ENCODE measurements around the gene GAGE12G. TPM values are rescaled to one million over a fixed set of nuclear protein-coding genes. Genes with fewer than 3 reads are reported as not detected.
"Not testable (repeated sequence)": the region's sequence is repeated elsewhere in the genome, so short reads cannot be mapped to it uniquely, and the experiment has no call there.

GAGE12G gene, protein sequence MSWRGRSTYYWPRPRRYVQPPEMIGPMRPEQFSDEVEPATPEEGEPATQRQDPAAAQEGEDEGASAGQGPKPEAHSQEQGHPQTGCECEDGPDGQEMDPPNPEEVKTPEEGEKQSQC
- not detected for total RNA-seq
- long read RNA-seq = 0 reads

DNA sequence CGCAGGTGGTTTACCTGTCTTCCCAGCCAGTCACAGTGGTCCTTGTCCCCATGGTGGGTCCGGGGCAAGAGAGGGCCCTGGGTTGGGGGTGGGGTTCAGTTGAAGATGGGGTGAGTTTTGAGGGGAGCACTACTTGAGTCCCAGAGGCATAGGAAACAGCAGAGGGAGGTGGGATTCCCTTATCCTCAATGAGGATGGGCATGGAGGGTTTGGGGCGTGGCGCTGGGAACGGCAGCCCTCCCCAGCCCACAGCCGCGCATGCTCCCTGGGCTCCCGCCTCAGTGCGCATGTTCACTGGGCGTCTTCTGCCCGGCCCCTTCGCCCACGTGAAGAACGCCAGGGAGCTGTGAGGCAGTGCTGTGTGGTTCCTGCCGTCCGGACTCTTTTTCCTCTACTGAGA lies at the start of gene GAGE12G:
TSS of gene GAGE12G (plus strand) at position 301 of the 400 bp plus-strand sequence. CDS start 1,155 bp downstream, outside the sequence.
- DNase-seq; H3K4me1 ChIP-seq; intact Hi-C loops (cut with micrococcal nuclease): not testable (repeated sequence)

DNA sequence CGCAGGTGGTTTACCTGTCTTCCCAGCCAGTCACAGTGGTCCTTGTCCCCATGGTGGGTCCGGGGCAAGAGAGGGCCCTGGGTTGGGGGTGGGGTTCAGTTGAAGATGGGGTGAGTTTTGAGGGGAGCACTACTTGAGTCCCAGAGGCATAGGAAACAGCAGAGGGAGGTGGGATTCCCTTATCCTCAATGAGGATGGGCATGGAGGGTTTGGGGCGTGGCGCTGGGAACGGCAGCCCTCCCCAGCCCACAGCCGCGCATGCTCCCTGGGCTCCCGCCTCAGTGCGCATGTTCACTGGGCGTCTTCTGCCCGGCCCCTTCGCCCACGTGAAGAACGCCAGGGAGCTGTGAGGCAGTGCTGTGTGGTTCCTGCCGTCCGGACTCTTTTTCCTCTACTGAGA lies 38.3 kb upstream of the GAGE12G start, which contains the start of gene GAGE12C:
TSS of gene GAGE12C (plus strand) at position 301 of the 400 bp plus-strand sequence. CDS start 1,155 bp downstream, outside the sequence.
- H3K9me3 ChIP-seq (replicated peaks); intact Hi-C loops (cut with micrococcal nuclease); H3K4me3 ChIP-seq; H3K4me1 ChIP-seq; DNase-seq; H3K27me3 ChIP-seq (ENCODE audit: low read depth); H3K36me3 ChIP-seq; H3K27ac ChIP-seq (replicated peaks): not testable (repeated sequence)

More for the DNA sequence above, at the start of gene GAGE12G:
- not testable (repeated sequence) for H3K4me3 ChIP-seq; H3K36me3 ChIP-seq; H3K27ac ChIP-seq (replicated peaks); H3K9me3 ChIP-seq (replicated peaks); H3K27me3 ChIP-seq (ENCODE audit: low read depth)

DNA sequence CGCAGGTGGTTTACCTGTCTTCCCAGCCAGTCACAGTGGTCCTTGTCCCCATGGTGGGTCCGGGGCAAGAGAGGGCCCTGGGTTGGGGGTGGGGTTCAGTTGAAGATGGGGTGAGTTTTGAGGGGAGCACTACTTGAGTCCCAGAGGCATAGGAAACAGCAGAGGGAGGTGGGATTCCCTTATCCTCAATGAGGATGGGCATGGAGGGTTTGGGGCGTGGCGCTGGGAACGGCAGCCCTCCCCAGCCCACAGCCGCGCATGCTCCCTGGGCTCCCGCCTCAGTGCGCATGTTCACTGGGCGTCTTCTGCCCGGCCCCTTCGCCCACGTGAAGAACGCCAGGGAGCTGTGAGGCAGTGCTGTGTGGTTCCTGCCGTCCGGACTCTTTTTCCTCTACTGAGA lies 28.8 kb upstream of the GAGE12G start, which contains the start of gene GAGE12D:
TSS of gene GAGE12D (plus strand) at position 301 of the 400 bp plus-strand sequence. CDS start 1,155 bp downstream, outside the sequence.
- H3K27me3 ChIP-seq (ENCODE audit: low read depth); H3K4me1 ChIP-seq; DNase-seq; H3K9me3 ChIP-seq (replicated peaks); H3K27ac ChIP-seq (replicated peaks); intact Hi-C loops (cut with micrococcal nuclease); H3K36me3 ChIP-seq; H3K4me3 ChIP-seq: not testable (repeated sequence)

DNA sequence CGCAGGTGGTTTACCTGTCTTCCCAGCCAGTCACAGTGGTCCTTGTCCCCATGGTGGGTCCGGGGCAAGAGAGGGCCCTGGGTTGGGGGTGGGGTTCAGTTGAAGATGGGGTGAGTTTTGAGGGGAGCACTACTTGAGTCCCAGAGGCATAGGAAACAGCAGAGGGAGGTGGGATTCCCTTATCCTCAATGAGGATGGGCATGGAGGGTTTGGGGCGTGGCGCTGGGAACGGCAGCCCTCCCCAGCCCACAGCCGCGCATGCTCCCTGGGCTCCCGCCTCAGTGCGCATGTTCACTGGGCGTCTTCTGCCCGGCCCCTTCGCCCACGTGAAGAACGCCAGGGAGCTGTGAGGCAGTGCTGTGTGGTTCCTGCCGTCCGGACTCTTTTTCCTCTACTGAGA lies 19.2 kb upstream of the GAGE12G start, which contains the start of gene GAGE12E:
TSS of gene GAGE12E (plus strand) at position 301 of the 400 bp plus-strand sequence. CDS start 1,155 bp downstream, outside the sequence.
- intact Hi-C loops (cut with micrococcal nuclease); H3K9me3 ChIP-seq (replicated peaks); H3K27ac ChIP-seq (replicated peaks); H3K36me3 ChIP-seq; H3K4me3 ChIP-seq; H3K27me3 ChIP-seq (ENCODE audit: low read depth); DNase-seq; H3K4me1 ChIP-seq: not testable (repeated sequence)

DNA sequence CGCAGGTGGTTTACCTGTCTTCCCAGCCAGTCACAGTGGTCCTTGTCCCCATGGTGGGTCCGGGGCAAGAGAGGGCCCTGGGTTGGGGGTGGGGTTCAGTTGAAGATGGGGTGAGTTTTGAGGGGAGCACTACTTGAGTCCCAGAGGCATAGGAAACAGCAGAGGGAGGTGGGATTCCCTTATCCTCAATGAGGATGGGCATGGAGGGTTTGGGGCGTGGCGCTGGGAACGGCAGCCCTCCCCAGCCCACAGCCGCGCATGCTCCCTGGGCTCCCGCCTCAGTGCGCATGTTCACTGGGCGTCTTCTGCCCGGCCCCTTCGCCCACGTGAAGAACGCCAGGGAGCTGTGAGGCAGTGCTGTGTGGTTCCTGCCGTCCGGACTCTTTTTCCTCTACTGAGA lies 9.7 kb upstream of the GAGE12G start, which contains the start of gene GAGE12F:
TSS of gene GAGE12F (plus strand) at position 301 of the 400 bp plus-strand sequence. CDS start 1,155 bp downstream, outside the sequence.
- DNase-seq; H3K9me3 ChIP-seq (replicated peaks); H3K4me3 ChIP-seq; H3K27ac ChIP-seq (replicated peaks); intact Hi-C loops (cut with micrococcal nuclease); H3K4me1 ChIP-seq; H3K27me3 ChIP-seq (ENCODE audit: low read depth); H3K36me3 ChIP-seq: not testable (repeated sequence)

DNA sequence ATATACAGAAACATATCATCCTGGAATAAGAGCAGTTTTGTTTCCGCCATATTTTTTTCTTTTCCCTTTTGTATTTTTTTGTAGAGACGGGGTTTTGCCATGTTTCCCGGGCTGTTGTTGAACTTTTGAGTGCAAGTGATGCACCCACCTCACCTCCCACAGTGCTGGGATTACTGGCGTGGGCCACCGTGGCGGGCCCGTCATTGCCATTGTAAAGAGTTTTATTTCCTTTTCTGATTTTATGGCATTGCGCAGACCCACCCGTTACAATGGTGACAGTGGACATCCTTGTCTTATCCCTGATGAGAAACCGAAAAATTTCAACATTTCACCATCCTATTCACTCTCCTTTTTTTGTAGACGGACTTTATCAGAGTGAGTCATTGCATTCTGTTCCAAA lies 1.5 kb upstream of the GAGE12G start:
- intact Hi-C loops (cut with micrococcal nuclease) = not testable (repeated sequence)

DNA sequence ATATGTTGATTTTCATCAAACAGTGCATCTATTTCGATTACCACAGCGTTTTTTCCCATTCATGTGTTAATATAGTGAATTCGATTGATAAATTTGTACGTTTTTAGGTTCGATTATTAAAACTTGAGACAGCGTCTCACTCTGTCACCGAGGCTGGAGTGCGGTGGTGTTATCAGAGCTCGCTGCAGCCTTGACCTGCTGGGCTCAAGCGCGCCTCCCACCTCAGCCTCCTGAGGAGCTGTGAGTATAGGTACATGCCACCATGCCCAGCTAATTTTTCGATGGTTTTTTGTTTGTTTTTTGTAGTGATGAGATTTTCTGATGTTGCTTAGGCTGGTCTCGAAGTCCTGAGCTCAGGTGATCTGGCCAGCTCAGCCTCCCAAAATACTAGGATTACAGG lies 1.0 kb upstream of the GAGE12G start:
- DNase-seq; H3K4me3 ChIP-seq; intact Hi-C loops (cut with micrococcal nuclease); H3K36me3 ChIP-seq; H3K27ac ChIP-seq (replicated peaks); H3K27me3 ChIP-seq (ENCODE audit: low read depth); H3K4me1 ChIP-seq; H3K9me3 ChIP-seq (replicated peaks): not testable (repeated sequence)

More for the DNA sequence above, 1.5 kb upstream of the GAGE12G start:
- H3K27ac ChIP-seq (replicated peaks); H3K36me3 ChIP-seq; H3K27me3 ChIP-seq (ENCODE audit: low read depth); H3K4me3 ChIP-seq; H3K4me1 ChIP-seq; H3K9me3 ChIP-seq (replicated peaks): not testable (repeated sequence)
- peak; percentile 11 for DNase-seq

DNA sequence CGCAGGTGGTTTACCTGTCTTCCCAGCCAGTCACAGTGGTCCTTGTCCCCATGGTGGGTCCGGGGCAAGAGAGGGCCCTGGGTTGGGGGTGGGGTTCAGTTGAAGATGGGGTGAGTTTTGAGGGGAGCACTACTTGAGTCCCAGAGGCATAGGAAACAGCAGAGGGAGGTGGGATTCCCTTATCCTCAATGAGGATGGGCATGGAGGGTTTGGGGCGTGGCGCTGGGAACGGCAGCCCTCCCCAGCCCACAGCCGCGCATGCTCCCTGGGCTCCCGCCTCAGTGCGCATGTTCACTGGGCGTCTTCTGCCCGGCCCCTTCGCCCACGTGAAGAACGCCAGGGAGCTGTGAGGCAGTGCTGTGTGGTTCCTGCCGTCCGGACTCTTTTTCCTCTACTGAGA lies 9.4 kb downstream of the GAGE12G start, which contains the start of gene GAGE12H:
TSS of gene GAGE12H (plus strand) at position 301 of the 400 bp plus-strand sequence. CDS start 1,155 bp downstream, outside the sequence.
- H3K4me1 ChIP-seq; H3K4me3 ChIP-seq; H3K27ac ChIP-seq (replicated peaks); H3K27me3 ChIP-seq (ENCODE audit: low read depth); H3K9me3 ChIP-seq (replicated peaks); H3K36me3 ChIP-seq; DNase-seq; intact Hi-C loops (cut with micrococcal nuclease): not testable (repeated sequence)

DNA sequence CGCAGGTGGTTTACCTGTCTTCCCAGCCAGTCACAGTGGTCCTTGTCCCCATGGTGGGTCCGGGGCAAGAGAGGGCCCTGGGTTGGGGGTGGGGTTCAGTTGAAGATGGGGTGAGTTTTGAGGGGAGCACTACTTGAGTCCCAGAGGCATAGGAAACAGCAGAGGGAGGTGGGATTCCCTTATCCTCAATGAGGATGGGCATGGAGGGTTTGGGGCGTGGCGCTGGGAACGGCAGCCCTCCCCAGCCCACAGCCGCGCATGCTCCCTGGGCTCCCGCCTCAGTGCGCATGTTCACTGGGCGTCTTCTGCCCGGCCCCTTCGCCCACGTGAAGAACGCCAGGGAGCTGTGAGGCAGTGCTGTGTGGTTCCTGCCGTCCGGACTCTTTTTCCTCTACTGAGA lies 19.0 kb downstream of the GAGE12G start, which contains the start of gene GAGE2A:
TSS of gene GAGE2A (plus strand) at position 301 of the 400 bp plus-strand sequence. CDS start 1,155 bp downstream, outside the sequence.
- H3K9me3 ChIP-seq (replicated peaks); DNase-seq; H3K27me3 ChIP-seq (ENCODE audit: low read depth); H3K27ac ChIP-seq (replicated peaks); intact Hi-C loops (cut with micrococcal nuclease); H3K4me1 ChIP-seq; H3K36me3 ChIP-seq; H3K4me3 ChIP-seq: not testable (repeated sequence)

DNA sequence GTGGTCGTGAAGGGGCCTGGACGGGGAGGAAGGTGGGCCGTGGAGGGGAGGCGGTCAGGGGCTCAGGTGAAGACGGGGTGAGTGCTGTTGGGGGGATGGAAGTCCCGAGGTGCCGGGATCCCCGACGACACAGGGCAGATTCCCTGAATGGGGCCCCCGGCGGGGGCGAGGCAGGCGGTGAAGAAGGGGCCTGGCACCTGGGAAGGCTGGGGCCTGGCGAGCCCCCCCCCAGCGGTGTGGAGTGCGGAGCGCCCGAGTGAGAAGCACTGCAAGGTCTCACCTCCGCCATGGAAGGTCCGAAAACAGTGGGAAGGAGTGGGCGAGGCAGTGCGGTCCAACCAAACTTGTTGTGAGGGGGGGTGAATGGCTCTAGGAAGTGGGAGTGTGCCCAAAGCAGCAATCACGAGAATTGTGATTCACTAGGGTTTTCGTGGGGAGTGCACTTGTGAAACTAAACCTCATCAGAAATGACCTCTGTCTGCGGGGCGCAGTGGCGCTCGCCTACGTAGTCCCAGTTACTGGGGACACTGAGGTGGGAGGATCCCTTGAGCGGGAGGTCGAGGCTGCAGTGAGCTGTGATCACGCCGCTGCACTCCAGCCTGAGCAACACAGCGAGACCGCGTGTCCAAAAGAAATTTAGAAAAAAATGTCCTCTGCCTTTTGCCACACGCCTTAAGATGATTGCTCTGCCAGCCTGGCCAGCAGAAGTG lies 19.7 kb downstream of the GAGE12G start:
- DNase-seq; H3K36me3 ChIP-seq; H3K27ac ChIP-seq (replicated peaks); H3K9me3 ChIP-seq (replicated peaks); intact Hi-C loops (cut with micrococcal nuclease); H3K27me3 ChIP-seq (ENCODE audit: low read depth); H3K4me3 ChIP-seq; H3K4me1 ChIP-seq: not testable (repeated sequence)

DNA sequence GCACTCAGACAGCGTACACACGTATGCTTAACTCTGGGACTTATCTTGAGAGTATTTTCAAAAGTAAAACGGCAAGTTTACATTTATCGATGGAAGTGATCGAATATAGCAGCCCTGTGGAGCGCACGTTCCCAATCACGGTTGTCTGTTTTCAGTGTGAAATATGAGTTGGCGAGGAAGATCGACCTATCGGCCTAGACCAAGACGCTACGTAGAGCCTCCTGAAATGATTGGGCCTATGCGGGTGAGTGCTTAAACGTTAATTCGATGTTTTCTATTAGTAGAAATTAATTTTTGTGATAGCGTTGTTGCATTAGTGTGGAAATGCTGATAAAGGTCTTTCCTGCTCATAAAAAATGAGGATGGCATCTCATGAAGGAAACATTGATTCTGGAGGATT lies 20.3 kb downstream of the GAGE12G start:
- H3K36me3 ChIP-seq; DNase-seq; H3K4me3 ChIP-seq; H3K27me3 ChIP-seq (ENCODE audit: low read depth); H3K27ac ChIP-seq (replicated peaks); H3K4me1 ChIP-seq; H3K9me3 ChIP-seq (replicated peaks); intact Hi-C loops (cut with micrococcal nuclease): not testable (repeated sequence)

DNA sequence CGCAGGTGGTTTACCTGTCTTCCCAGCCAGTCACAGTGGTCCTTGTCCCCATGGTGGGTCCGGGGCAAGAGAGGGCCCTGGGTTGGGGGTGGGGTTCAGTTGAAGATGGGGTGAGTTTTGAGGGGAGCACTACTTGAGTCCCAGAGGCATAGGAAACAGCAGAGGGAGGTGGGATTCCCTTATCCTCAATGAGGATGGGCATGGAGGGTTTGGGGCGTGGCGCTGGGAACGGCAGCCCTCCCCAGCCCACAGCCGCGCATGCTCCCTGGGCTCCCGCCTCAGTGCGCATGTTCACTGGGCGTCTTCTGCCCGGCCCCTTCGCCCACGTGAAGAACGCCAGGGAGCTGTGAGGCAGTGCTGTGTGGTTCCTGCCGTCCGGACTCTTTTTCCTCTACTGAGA lies 28.5 kb downstream of the GAGE12G start, which contains the start of gene GAGE1:
TSS of gene GAGE1 (plus strand) at position 301 of the 400 bp plus-strand sequence. CDS start 1,155 bp downstream, outside the sequence.
- DNase-seq; intact Hi-C loops (cut with micrococcal nuclease); H3K4me3 ChIP-seq; H3K27ac ChIP-seq (replicated peaks); H3K36me3 ChIP-seq; H3K9me3 ChIP-seq (replicated peaks); H3K4me1 ChIP-seq; H3K27me3 ChIP-seq (ENCODE audit: low read depth): not testable (repeated sequence)

Data from left ventricle myocardium inferior (tissue), 1 donor.